CD4-positive, alpha-beta T cell treated with Interleukin-4 for 1 hour (primary cell): ENCODE data around the gene RBM48.

Experiments
- DNase-seq, 2 donors: peaks; one replicate each; pipeline ENCODE4 v3.0.0-alpha.2; 2020 to 2022

The RBM48 gene

GRCh38 chr7:92546856-92547497 is 18.4 kb downstream of the RBM48 start:
- DNase-seq = no peak

GRCh38 chr7:92547579-92547978 is 19.0 kb downstream of the RBM48 start:
- DNase-seq = no peak

- no peak for DNase-seq
Measured at GRCh38 chr7:92550194-92550593, 21.6 kb downstream of the RBM48 start.

GRCh38 chr7:92557249-92557648 is 28.7 kb downstream of the RBM48 start:
- DNase-seq = no peak

- DNase-seq = no peak
Measured at GRCh38 chr7:92557808-92558362, 29.3 kb downstream of the RBM48 start.

GRCh38 chr7:92560602-92561001 is 32.0 kb downstream of the RBM48 start:
- no peak for DNase-seq

GRCh38 chr7:92563345-92563744 is 34.8 kb downstream of the RBM48 start:
- no peak for DNase-seq

GRCh38 chr7:92567460-92567859 is 38.9 kb downstream of the RBM48 start:
- DNase-seq = no peak

GRCh38 chr7:92569137-92569536 is 40.5 kb downstream of the RBM48 start:
- no peak for DNase-seq

- no peak for DNase-seq
Measured at GRCh38 chr7:92576296-92576695, 47.7 kb downstream of the RBM48 start.

- no peak for DNase-seq
Measured at GRCh38 chr7:92582948-92583347, 54.4 kb downstream of the RBM48 start.

- DNase-seq = peak in 1 of 2 donors; percentile 45
Measured at GRCh38 chr7:92584953-92585352, 56.4 kb downstream of the RBM48 start.

GRCh38 chr7:92586403-92586802 is 57.8 kb downstream of the RBM48 start:
- DNase-seq = no peak

- no peak for DNase-seq
Measured at GRCh38 chr7:92586841-92587240, 58.2 kb downstream of the RBM48 start.
